GM12878 (cell line): Measurements from ENCODE around the gene CHST15. TPM values are rescaled to one million over a fixed set of nuclear protein-coding genes. Genes with fewer than 3 reads are reported as not detected.

ENCODE experiments used
- ATAC-seq: fragments of 200-7000 bp; cut with Tn5 transposase; 3 replicates; pipeline ENCODE4 v1.9.1; 2020; ENCODE audit warnings: mild to moderate bottlenecking, moderate library complexity
- BruUV-seq: library from RNA; stranded (reverse); fragments of 400-500 nt; replicated peaks from 2 replicates; lab custom pipeline; 2021; lab: Mats Ljungman, UMichigan
- CTCF ChIA-PET: fragments of 300-600 bp; sonication (Branson Sonifier 250); formaldehyde crosslinking; extraction: SDS; loops from one replicate; lab custom pipeline; 2021; ENCODE audit warnings: inconsistent platforms; lab: Yijun Ruan, JAX
- POLR2A ChIA-PET: fragments of 350-600 bp; formaldehyde crosslinking; extraction: SDS; loops from one replicate; lab custom pipeline; 2021; ENCODE audit warnings: inconsistent platforms; lab: Charles Lee
- RAD21 ChIA-PET: fragments of 300-600 bp; sonication (Branson Sonifier 250); formaldehyde crosslinking; loops from one replicate; lab custom pipeline; 2023; ENCODE audit warnings: antibody characterized with exemption; ENCODE audit not compliant: unreplicated experiment; lab: Charles Lee
- SMC1A ChIA-PET: fragments of 300-600 bp; sonication (Branson Sonifier 250); formaldehyde crosslinking; loops from one replicate; lab custom pipeline; 2023; ENCODE audit not compliant: unreplicated experiment, uncharacterized antibody; lab: Charles Lee
- DNase-seq: peaks from one replicate; pipeline ENCODE4 v3.0.0-alpha.2; 2011; ENCODE audit warnings: low read depth, low spot score
- FAIRE-seq: peaks from 3 replicates; lab custom pipeline; 2011; peaks lifted over from hg19 to GRCh38; lab: Jason Lieb, UNC
- H2AFZ ChIP-seq: 2 replicates; pipeline ENCODE4 v1.6.0; 2011; ENCODE audit warnings: low read depth, low read length, control low read depth; ENCODE audit not compliant: control insufficient read depth
- H3K27ac ChIP-seq: 2 replicates; pipeline ENCODE4 v1.5.1; 2011; ENCODE audit warnings: control low read depth; ENCODE audit not compliant: control insufficient read depth, insufficient read depth
- H3K27me3 ChIP-seq, 2 experiments: replicated peaks in 1 of 2; 2 replicates each; pipeline versions ENCODE4 v1.6.0 to v1.6.1; 2011; ENCODE audit warnings: low read length in 1 of 2; ENCODE audit not compliant: control insufficient read depth in 2 of 2, insufficient read depth in 2 of 2
- H3K36me3 ChIP-seq, 2 experiments: 2 replicates each; pipeline ENCODE4 v1.5.1; 2011; ENCODE audit warnings: low read length in 1 of 2; ENCODE audit not compliant: control insufficient read depth in 2 of 2, insufficient read depth in 2 of 2
- H3K4me1 ChIP-seq: 2 replicates; pipeline ENCODE4 v1.6.1; 2011; ENCODE audit warnings: mild to moderate bottlenecking, low read length, moderate library complexity, mixed read lengths; ENCODE audit not compliant: control insufficient read depth, insufficient read depth
- H3K4me2 ChIP-seq: 2 replicates; pipeline ENCODE4 v1.6.0; 2011; ENCODE audit warnings: control low read depth; ENCODE audit not compliant: control insufficient read depth, insufficient read depth
- H3K4me3 ChIP-seq: fragments of 200-600 bp; sonication (generic); 2 replicates; pipeline ENCODE4 v1.5.1; 2016
- H3K79me2 ChIP-seq: 2 replicates; pipeline ENCODE4 v1.6.0; 2011; ENCODE audit warnings: low read length; ENCODE audit not compliant: control insufficient read depth, insufficient read depth
- H3K9ac ChIP-seq: 2 replicates; pipeline ENCODE4 v1.8.0; 2011; ENCODE audit warnings: low read length, control low read depth, mixed read lengths; ENCODE audit not compliant: control insufficient read depth, insufficient read depth
- H3K9me3 ChIP-seq: replicated peaks from 3 replicates; pipeline ENCODE4 v1.5.1; 2011; ENCODE audit warnings: mild to moderate bottlenecking, low read length; ENCODE audit not compliant: control insufficient read depth, insufficient read depth
- H4K20me1 ChIP-seq: 2 replicates; pipeline ENCODE4 v1.6.0; 2011; ENCODE audit not compliant: control insufficient read depth, insufficient read depth
- CREM ChIP-seq: IDR thresholded peaks from 2 replicates; pipeline ENCODE4 v1.6.1; 2014; ENCODE audit warnings: antibody characterized with exemption, low read depth
- EZH2 ChIP-seq: IDR thresholded peaks from 2 replicates; pipeline ENCODE4 v1.6.1; 2012; ENCODE audit warnings: low read depth, mild to moderate bottlenecking, control low read depth, inconsistent platforms, low read length, borderline replicate concordance; ENCODE audit not compliant: control insufficient read depth
- HDAC6 ChIP-seq: fragments of 200-600 bp; sonication (generic); IDR thresholded peaks from one replicate; pipeline ENCODE4 v1.8.0; 2017; ENCODE audit warnings: antibody characterized with exemption; ENCODE audit not compliant: unreplicated experiment
- MXI1 ChIP-seq: fragments of 150-350 bp; IDR thresholded peaks from 2 replicates; pipeline ENCODE4 v1.6.1; 2011; ENCODE audit warnings: low read depth, mild to moderate bottlenecking, inconsistent platforms, low read length, improper control_type of control experiment
- MYB ChIP-seq: fragments of 150-350 bp; IDR thresholded peaks from 2 replicates; pipeline ENCODE4 v1.6.1; 2014; ENCODE audit warnings: mild to moderate bottlenecking, low read depth, low read length, borderline replicate concordance
- NFXL1 ChIP-seq: fragments of 450-650 bp; IDR thresholded peaks from 2 replicates; pipeline ENCODE4 v1.6.1; 2017; ENCODE audit warnings: antibody characterized with exemption, mild to moderate bottlenecking, borderline replicate concordance
- NR2F1 ChIP-seq: fragments of 450-650 bp; conservative IDR thresholded peaks from 2 replicates; pipeline ENCODE4 v1.6.1; 2017; ENCODE audit warnings: mild to moderate bottlenecking
- POLR2AphosphoS2 ChIP-seq: IDR thresholded peaks from 2 replicates; pipeline ENCODE4 v1.6.1; 2011; ENCODE audit warnings: low read depth, mild to moderate bottlenecking, low read length, improper control_type of control experiment, moderate library complexity
- RFX5 ChIP-seq: IDR thresholded peaks from 2 replicates; pipeline ENCODE4 v1.6.1; 2011; ENCODE audit warnings: low read depth, low read length, improper control_type of control experiment
- TAF1 ChIP-seq: IDR thresholded peaks from 2 replicates; pipeline ENCODE4 v1.6.1; 2011; ENCODE audit warnings: mild to moderate bottlenecking, low read depth, low read length, borderline replicate concordance
- WGBS: methylation state at CpG from one replicate; pipeline ENCODE4 v1.1.6; 2016; ENCODE audit warnings: low lambda C conversion rate; ENCODE audit not compliant: insufficient replicate concordance, insufficient coverage; ENCODE audit errors: missing lambda C conversion rate; 5-methylcytosine and 5-hydroxymethylcytosine counted together
- in situ Hi-C: fragments of 300-500 bp; cut with MboI; formaldehyde crosslinking; loops from 9 replicates; pipeline ENCODE4 v1.14.3; 2018; ENCODE audit warnings: mixed read lengths
- intact Hi-C: fragments of 100-400 bp; cut with micrococcal nuclease; formaldehyde crosslinking; loops from one replicate; pipeline ENCODE4 v1.14.2; 2022; ENCODE audit not compliant: unreplicated experiment
- polyA plus RNA-seq, 11 experiments: library from polyadenylated mRNA; depleted of rRNA in 4 of 11; unstranded in 6 of 11; stranded (reverse) in 5 of 11; fragments of >200 nt; fragmentation: Nextera tagmentation in 4 of 11; fragmentation: Illumina TruSeq in 1 of 11; extraction: Ambion mirVana in 4 of 11; extraction: Trizol in 1 of 11; gene quantifications; 1 replicate in 1 of 11; 2 replicates in 10 of 11; pipeline versions ENCODE4 v1.2.1 to v1.2.3, GENCODE V29; 2011 to 2016; ENCODE audit warnings: inconsistent platforms in 2 of 11, missing spikeins in 2 of 11, low read depth in 1 of 11
- total RNA-seq, 4 experiments: library from RNA; depleted of rRNA in 3 of 4; stranded (reverse); fragments of >200 nt in 3 of 4; fragmentation: Illumina TruSeq in 1 of 4; extraction: Trizol in 1 of 4; gene quantifications; 2 replicates each; pipeline versions ENCODE4 v1.2.1 to v1.2.3, GENCODE V29; 2013 to 2021

Gene CHST15
- total and polyA plus RNA-seq, 10 of the 15 experiments (the other 5 are each of a cell fraction or from before 2014, with no cell fraction given), result 0.02 to 0.53 (median 0.05) TPM; not detected in 1

- TF ChIP-seq HDAC6 (no peak), TAF1 (no peak), EZH2 (no peak), CREM (no peak), MXI1 (no peak)
Observed at GRCh38 chr10:124129471-124129870, 36.1 kb upstream of the CHST15 start (continued).

DNA sequence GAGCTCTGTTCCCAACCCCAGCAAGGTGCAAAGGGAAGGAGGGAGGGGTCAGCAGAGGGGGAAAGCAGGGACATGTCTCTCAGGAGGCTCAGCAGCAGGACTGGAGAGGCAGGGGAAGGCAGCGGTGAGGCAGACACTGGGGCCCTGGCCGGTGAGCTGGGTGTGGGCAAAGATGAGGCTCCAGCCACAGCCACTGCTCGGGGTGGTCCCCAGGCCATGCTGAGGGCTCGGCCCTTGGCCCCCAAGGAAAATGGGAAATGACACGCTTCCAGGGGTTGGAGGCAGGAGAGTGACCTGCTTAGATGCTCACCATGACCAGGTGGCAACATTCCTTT lies 35.4 kb upstream of the CHST15 start:
- no peak overlapping the region for H3K4me2 ChIP-seq
- H3K9me3 ChIP-seq, result no peaks in the 10 kb centered on the region
- SMC1A ChIA-PET, result no interaction called here
- POLR2A ChIA-PET, result interaction anchor here (0.6 kb wide), 1 partner anchor 24 kb away, joined by 3 read pairs; no protein-coding TSS in a partner anchor
- no peak for TF ChIP-seq HDAC6
- TF ChIP-seq POLR2AphosphoS2, result no peak
- no peak for TF ChIP-seq NFXL1
- TF ChIP-seq RFX5, result no peak
- TF ChIP-seq MYB, result no peak
- TF ChIP-seq NR2F1, result no peak
- in situ Hi-C loops (no loop called here), intact Hi-C loops (no loop called here)
- CTCF ChIA-PET, result no interaction called here
- ATAC-seq (no peak), FAIRE-seq (no peak), DNase-seq (no peak)
- H3K9ac ChIP-seq, result no peak overlapping the region
- RAD21 ChIA-PET, result no interaction called here
- no TSS peak for BruUV-seq
- H3K4me1 ChIP-seq, result peaks cover 7% of the 10 kb centered on the region; the same call in 1 of the 2 replicates
- H3K36me3 ChIP-seq, result no peaks in the 10 kb centered on the region
- peaks cover 0 to 4% of the 10 kb centered on the region in 2 experiments; a peak in 2 of 4 replicates for H3K27me3 ChIP-seq
- no peak overlapping the region for H3K4me3 ChIP-seq
- H4K20me1 ChIP-seq, result no peaks in the 10 kb centered on the region
- WGBS, result 37% methylated on average over 5 of the region's 5 CpGs
- H3K27ac ChIP-seq, result no peak overlapping the region
- H2AFZ ChIP-seq, result no peak overlapping the region
- no peaks in the 10 kb centered on the region for H3K79me2 ChIP-seq
